HG03196 (cell line): ENCODE data around the gene PLEKHA6.
"Not testable (repeated sequence)": the region's sequence is repeated elsewhere in the genome, so short reads cannot be mapped to it uniquely, and the experiment has no call there.

ENCODE experiments used
- ATAC-seq: cut with Tn5 transposase; IDR thresholded peaks from one replicate; pipeline ENCODE4 v1.9.1; 2021; ENCODE audit not compliant: unreplicated experiment

PLEKHA6 gene

DNA sequence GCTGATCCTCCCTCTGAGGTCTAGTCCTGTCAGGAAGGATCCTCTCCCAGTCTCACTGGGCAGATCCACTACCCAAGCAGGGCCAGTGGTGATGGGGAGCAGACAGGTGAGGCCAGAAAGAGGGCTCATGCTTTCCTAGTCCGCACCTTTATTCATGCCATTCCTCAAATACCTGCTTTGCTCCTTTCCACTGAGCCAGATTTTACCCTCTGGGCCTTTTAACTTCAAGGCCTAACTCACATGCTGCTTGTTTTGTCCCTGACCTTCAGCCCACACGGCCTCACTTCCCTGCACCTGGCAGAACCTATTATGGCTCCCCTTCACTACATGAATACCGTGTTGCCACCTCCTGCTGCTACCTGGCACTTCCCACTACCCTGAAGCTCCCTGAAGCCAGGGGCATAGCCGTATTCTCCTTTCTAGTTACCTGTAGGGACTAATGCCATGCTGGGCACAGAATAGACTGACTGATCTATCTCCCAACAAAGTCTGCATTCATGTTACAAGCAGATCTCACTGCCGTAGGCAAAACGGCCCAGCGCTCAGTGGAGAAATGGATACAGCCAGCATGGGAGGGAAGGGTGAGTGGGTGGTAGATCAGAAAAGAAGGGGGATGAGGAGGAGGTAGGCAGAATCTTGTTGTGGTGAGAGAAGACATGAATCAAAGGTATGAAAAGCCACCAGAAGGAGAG lies 109.8 kb downstream of the PLEKHA6 start:
- ATAC-seq = no peak

DNA sequence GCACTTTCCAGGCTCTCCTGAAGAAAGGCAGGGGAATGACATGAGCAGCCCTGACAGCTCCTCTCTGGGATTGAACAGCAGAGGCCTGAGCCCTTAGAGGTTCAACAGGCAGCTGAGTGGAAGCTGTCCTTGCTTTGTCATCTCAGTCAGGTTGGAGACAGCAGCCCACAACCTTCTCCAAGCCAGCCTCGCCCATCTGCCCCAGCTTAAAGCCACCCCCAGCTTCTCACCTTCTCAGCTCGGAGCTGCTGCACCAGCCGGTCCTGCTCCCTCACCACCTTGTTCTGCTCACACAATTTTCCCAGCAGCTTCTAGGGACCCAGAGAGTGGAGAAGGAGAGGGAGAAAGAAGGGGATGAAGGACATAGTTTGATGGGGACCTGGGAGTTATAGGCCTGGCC lies 110.8 kb downstream of the PLEKHA6 start:
- ATAC-seq = no peak

- ATAC-seq = no peak
Observed at GRCh38 chr1:204246876-204247275, 112.9 kb downstream of the PLEKHA6 start.

GRCh38 chr1:204242920-204243319 lies 116.8 kb downstream of the PLEKHA6 start:
- ATAC-seq = no peak

- no peak for ATAC-seq
Observed at GRCh38 chr1:204241914-204242313, 117.8 kb downstream of the PLEKHA6 start.

- no peak for ATAC-seq
Observed at GRCh38 chr1:204241050-204241449, 118.7 kb downstream of the PLEKHA6 start.

- ATAC-seq = no peak
Observed at GRCh38 chr1:204240233-204240632, 119.5 kb downstream of the PLEKHA6 start.

DNA sequence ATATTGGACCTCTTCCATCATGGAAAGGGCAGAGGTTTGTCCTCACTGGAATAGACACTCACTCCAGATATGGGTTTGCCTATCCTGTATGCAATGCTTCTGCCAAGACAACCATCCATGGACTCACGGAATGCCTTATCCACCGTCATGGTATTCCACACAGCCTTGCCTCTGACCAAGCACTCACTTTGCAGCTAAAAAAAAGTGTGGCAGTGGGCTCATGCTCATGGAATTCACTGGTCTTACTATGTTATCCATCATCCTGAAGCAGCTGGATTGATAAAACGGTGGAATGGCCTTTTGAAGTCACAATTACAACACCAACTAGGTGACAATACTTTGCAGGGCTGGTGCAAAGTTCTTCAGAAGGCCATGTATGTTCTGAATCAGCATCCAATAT lies 120.3 kb downstream of the PLEKHA6 start:
- not testable (repeated sequence) for ATAC-seq

- ATAC-seq = not testable (repeated sequence)
Observed at GRCh38 chr1:204238520-204238919, 121.2 kb downstream of the PLEKHA6 start.

DNA sequence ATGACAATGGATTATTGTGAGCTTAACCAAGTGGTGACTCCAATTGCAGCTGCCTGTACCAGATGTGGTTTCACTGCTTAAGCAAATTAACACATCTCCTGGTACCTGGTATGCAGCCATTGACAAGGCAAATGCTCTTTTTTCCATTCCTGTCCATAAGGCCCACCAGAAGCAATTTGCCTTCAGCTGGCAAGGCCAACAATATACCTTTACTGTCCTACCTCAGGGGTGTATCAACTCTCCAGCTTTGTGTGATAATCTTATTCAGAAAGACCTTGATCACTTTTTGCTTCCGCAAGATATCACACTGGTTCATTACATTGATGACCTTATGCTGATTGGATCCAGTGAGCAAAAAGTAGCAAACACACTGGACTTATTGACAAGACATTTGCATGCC lies 122.2 kb downstream of the PLEKHA6 start:
- not testable (repeated sequence) for ATAC-seq

- ATAC-seq = no peak
Observed at GRCh38 chr1:204232526-204232925, 127.2 kb downstream of the PLEKHA6 start.

DNA sequence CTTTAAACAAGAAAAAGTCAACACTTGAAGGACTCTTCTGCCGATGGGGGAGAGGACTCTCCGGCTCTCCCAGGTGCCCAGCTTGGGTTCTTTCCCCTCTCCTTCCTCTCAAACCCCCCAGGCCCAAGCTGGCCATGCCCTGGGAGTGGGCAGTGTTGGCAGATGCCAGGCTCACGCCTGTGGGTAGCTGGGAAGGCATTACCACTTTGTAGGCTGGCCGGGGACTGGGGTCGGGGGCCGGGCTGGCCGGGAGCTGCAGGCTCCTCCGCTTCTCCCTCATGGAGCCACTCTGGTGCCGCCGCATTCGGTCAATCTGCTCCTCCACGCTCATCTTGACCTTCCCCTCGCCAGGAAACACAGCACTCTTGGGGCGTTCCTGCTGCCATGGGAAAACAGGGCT lies 129.5 kb downstream of the PLEKHA6 start:
- no peak for ATAC-seq

GRCh38 chr1:204228896-204229295 lies 130.8 kb downstream of the PLEKHA6 start:
- no peak for ATAC-seq

- ATAC-seq = no peak
Observed at GRCh38 chr1:204227996-204228785, 131.5 kb downstream of the PLEKHA6 start.

GRCh38 chr1:204227351-204227750 lies 132.4 kb downstream of the PLEKHA6 start:
- no peak for ATAC-seq

- no peak for ATAC-seq
Observed at GRCh38 chr1:204225841-204226735, 133.6 kb downstream of the PLEKHA6 start.

DNA sequence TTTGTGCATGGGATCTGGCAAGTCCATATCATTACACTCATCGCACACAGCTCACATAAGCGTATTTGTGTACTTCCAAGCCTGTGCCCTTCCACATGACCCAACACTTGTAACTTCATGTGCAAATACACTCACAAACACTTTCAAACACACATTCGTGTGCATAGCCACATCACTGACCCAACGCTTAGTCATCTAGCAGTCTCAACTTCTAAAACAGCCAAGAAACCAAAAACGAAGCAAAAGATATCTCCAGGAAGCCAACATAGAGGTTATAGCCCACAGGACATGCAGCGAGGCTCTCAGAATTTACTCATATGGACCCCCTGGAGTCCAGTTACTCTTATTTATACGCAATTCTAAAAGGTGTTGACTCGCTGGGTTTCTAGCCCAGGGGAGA lies 135.1 kb downstream of the PLEKHA6 start:
- ATAC-seq = no peak

DNA sequence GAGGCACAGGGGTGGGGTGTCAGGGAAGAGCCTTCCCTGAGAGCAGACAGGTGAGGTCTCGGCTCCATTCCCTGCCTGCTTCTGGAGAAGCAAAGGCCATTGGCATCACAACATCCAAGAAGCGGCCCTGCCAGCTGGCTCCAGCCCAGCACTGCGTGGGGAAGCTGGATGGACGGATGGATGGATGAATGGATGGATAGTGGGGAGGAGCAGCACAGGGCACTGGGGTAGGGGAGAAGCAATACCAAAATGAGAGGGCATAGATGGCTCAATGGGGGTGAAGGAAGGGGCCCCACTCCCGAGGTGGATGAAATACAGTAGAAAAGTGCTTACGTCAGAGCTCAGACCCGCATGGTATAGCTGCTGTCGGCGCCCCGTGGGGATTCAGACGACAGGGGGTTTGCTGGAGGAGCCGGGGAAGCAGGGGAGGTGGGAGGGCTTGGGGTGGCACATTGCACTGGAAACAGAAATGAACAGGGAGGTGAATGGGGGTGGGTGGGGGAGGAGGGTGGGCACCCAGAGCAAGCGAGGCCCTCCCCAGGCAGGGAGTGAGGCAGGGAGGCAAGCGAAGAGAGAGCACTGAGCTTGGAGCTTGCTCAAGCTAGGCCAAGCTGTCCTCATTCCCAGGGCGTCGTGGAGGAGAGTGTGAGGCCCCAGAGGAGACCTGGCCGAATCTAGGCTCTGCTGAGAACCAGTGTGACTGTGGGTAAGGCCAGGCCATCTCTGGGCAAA lies 136.4 kb downstream of the PLEKHA6 start:
- no peak for ATAC-seq

DNA sequence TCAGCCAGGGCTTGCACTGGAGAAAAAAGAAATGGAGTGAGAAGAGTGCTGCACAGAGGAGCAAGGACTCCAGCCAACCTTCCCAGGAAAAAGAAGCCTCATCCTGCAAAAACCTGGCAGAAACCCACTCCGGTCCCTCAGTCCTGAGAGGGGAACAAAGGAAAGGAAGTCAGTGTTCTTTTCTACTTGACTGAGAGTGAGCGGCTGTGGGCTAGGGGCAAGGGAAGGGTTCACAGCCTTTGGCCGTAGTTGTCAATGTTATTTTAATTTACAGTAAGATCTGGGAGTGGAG lies 137.0 kb downstream of the PLEKHA6 start:
- no peak for ATAC-seq

DNA sequence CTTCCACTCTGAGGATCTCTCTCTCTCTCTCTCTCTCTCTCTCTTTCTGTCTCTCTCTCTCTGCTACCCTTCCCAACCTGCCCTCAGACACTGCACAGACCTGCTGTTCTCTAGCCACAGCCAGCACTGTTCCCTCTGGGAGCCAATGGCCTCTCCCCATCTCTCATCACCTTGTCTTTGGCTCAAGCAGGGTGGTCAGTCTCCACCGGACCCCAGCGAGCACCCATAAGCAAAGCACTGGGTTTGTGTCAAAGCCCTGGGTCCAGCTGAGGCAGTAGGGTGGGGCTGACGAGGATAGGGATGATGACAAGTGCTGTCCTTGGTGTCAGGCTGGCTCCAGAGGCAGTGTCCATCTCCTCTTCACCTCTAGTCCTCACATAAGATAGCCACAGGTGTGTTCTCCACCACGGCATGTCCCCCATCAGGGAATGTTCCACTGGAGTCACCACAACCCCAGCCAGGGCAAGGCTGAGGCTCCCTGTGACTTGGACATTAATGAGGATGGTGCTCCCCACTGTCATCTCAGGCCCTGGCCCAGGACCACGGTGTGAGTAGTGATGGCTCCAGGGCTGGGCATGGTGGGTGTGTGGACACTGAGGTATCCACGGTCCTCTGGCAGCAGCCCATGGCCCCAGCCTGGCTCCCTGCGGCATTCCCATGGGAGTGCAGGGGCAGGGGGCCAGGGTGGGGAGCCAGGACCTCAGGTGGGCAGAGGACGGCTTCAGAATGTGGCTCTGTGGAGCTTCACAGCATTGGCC lies 137.5 kb downstream of the PLEKHA6 start:
- no peak for ATAC-seq
